Right lobe of liver (tissue), 6 donors: ENCODE results near the gene PLXNA3. TPM values are rescaled to one million over a fixed set of nuclear protein-coding genes. Genes with fewer than 3 reads are reported as not detected.

Source experiments
- ATAC-seq, 4 donors: fragments of 200-7000 bp; cut with Tn5 transposase; one replicate each; pipeline ENCODE4 v1.9.1; 2020; ENCODE audit warnings: mild to moderate bottlenecking in 4 of 4, moderate library complexity in 4 of 4
- DNase-seq, 3 donors: peaks; one replicate each; pipeline ENCODE4 v3.0.0-alpha.2; 2020
- H3K27ac ChIP-seq, 3 donors: fragments of 200-600 bp; one replicate each; pipeline ENCODE4 v1.8.0; 2022
- H3K27me3 ChIP-seq, 2 donors: fragments of 200-600 bp; one replicate each; pipeline ENCODE4 v1.8.0; 2022
- H3K36me3 ChIP-seq, 4 donors: fragments of 200-600 bp; sonication (generic) in 1 of 4; one replicate each; pipeline versions ENCODE4 v1.5.1 to v1.8.0; 2017 to 2022; ENCODE audit warnings: control low read depth in 1 of 4
- H3K4me1 ChIP-seq, 4 donors: fragments of 200-600 bp; sonication (generic) in 1 of 4; one replicate each; pipeline versions ENCODE4 v1.5.1 to v1.8.0; 2017 to 2022; ENCODE audit warnings: control low read depth in 1 of 4
- H3K4me3 ChIP-seq, 3 donors: fragments of 200-600 bp; one replicate each; pipeline ENCODE4 v1.8.0; 2022
- H3K9me3 ChIP-seq, 4 donors: fragments of 200-600 bp; sonication (generic) in 1 of 4; one replicate each; pipeline versions ENCODE4 v1.5.1 to v1.8.0; 2017 to 2022; ENCODE audit warnings: control low read depth in 1 of 4
- CTCF ChIP-seq, 4 donors: fragments of 200-600 bp in 3 of 4; fragments of 450-650 bp in 1 of 4; IDR thresholded peaks; one replicate each; pipeline versions ENCODE4 v1.5.1 to v1.8.0; 2016 to 2022; ENCODE audit warnings: antibody characterized with exemption in 4 of 4, mild to moderate bottlenecking in 2 of 4
- POLR2A ChIP-seq: fragments of 450-650 bp; IDR thresholded peaks from one replicate; pipeline ENCODE4 v1.6.1; 2017; ENCODE audit warnings: antibody characterized with exemption, mild to moderate bottlenecking
- WGBS: methylation state at CpG from one replicate; pipeline ENCODE4 v1.1.6; 2018; ENCODE audit warnings: low coverage, low lambda C conversion rate; ENCODE audit not compliant: insufficient coverage; ENCODE audit errors: missing lambda C conversion rate; 5-methylcytosine and 5-hydroxymethylcytosine counted together
- intact Hi-C, 2 donors: fragments of 100-400 bp; cut with DNase I; formaldehyde crosslinking; loops; one replicate each; pipeline versions ENCODE4 v1.11.2 to v1.14.1; 2022
- total RNA-seq, 6 experiments: library from RNA; depleted of rRNA in 2 of 6; stranded (reverse); fragments of >200 nt in 2 of 6; fragmentation: NEBNext Ultra II Directional in 3 of 6; extraction: Animal tissue kit (Norgen Biotek cat#: 25700) in 3 of 6; gene quantifications; one replicate each; pipeline versions ENCODE4 v1.1.0 to v1.2.4, GENCODE V29; 2016 to 2023
- donor health status: DM: no; HTN: yes; CAD: no.
- donor health status: DM: no; HTN: no; CAD: no.
- donor health status: DM: no; HTN: no; CAD: no.
- donor health status: DM: no; HTN: yes; CAD: no.
- donor health status: DM: no; HTN: yes; CAD: no.

PLXNA3 gene
- total RNA-seq, 6 experiments from 2014 or later = 1.3 to 22.8 (median 2.6) TPM

GRCh38 chrX:154441564-154441963, 16.5 kb upstream of the PLXNA3 start:
- no peaks in the 10 kb centered on the region for H3K9me3 ChIP-seq
- no peaks in the 10 kb centered on the region for H3K27me3 ChIP-seq
- DNase-seq (no peak), ATAC-seq (no peak)
- WGBS = 40% methylated on average over 1 of the region's 11 CpGs
- intact Hi-C loops = no loop called here
- no peak for TF ChIP-seq CTCF (IDR thresholded peaks at IDR 0.05)
- no peak for TF ChIP-seq POLR2A
- H3K4me3 ChIP-seq = no peak overlapping the region
- no peak overlapping the region for H3K27ac ChIP-seq
- peaks cover 0 to 4% (median 0%) of the 10 kb centered on the region in 4 donors for H3K4me1 ChIP-seq
- H3K36me3 ChIP-seq = no peaks in the 10 kb centered on the region

- WGBS = no CpG with 5 or more reads among the region's 21 CpGs
- no peak overlapping the region for H3K27ac ChIP-seq
- peaks cover 0 to 4% (median 0%) of the 10 kb centered on the region in 4 donors for H3K4me1 ChIP-seq
- H3K9me3 ChIP-seq = no peaks in the 10 kb centered on the region
- intact Hi-C loops = no loop called here
- H3K4me3 ChIP-seq = no peak overlapping the region
- H3K27me3 ChIP-seq = no peaks in the 10 kb centered on the region
- TF ChIP-seq CTCF (IDR thresholded peaks at IDR 0.05) (no peak), POLR2A (no peak)
- DNase-seq = no peak
- H3K36me3 ChIP-seq = no peaks in the 10 kb centered on the region
- ATAC-seq = no peak
These were observed 15.9 kb upstream of the PLXNA3 start for GRCh38 chrX:154441984-154442707.

- no peaks in the 10 kb centered on the region for H3K36me3 ChIP-seq
- ATAC-seq = peak in 2 of 4 donors; percentile 5 to 8
- TF ChIP-seq CTCF (IDR thresholded peaks at IDR 0.05) = no peak
- no peak for TF ChIP-seq POLR2A
- no peaks in the 10 kb centered on the region for H3K27me3 ChIP-seq
- H3K27ac ChIP-seq = peak overlapping the region in 2 of 3 donors; percentile 47 to 53
- H3K9me3 ChIP-seq = no peaks in the 10 kb centered on the region
- intact Hi-C loops = no loop called here
- peaks cover 0 to 4% (median 0%) of the 10 kb centered on the region in 4 donors for H3K4me1 ChIP-seq
- WGBS = 23% methylated on average over 6 of the region's 10 CpGs
- DNase-seq = no peak
- peak overlapping the region in 2 of 3 donors; percentile 18 to 64 for H3K4me3 ChIP-seq
These were observed 14.6 kb upstream of the PLXNA3 start for GRCh38 chrX:154443479-154443910.

GRCh38 chrX:154443992-154444754, 13.9 kb upstream of the PLXNA3 start, which contains the start of gene FAM50A:
Gene FAM50A (plus strand): TSS chrX:154444141. CDS start chrX:154444236, 95 bp downstream.
- 40% methylated on average over 1 of the region's 94 CpGs for WGBS
- H3K4me1 ChIP-seq = peaks cover 0 to 4% (median 0%) of the 10 kb centered on the region in 4 donors
- peak within 1 kb of the TSS; percentile 54 to 64 (median 60) for H3K4me3 ChIP-seq
- no peaks in the 10 kb centered on the region for H3K36me3 ChIP-seq
- peak within 1 kb of the TSS; percentile 53 to 66 (median 54) for H3K27ac ChIP-seq
- ATAC-seq = peak; percentile 76 to 89 (median 84)
- peak; percentile 82 to 83 (median 82) for DNase-seq
- no peaks in the 10 kb centered on the region for H3K27me3 ChIP-seq
- TF ChIP-seq CTCF (IDR thresholded peaks at IDR 0.05) (peak in 1 of 4 donors; percentile 5), POLR2A (peak; percentile 37)
- no peaks in the 10 kb centered on the region for H3K9me3 ChIP-seq
- intact Hi-C loops = no loop called here
